Upper lobe of left lung (tissue), 4 donors: ENCODE measurements around the gene C3orf80.

Experiments used
- EP300 ChIP-seq, 4 donors: sonication (generic); formaldehyde crosslinking; IDR thresholded peaks; one replicate each; pipeline ENCODE4 v1.5.1; 2017; ENCODE audit warnings: antibody characterized with exemption in 4 of 4, control low read depth in 2 of 4
- POLR2A ChIP-seq, 4 donors: fragments of 450-650 bp; IDR thresholded peaks; one replicate each; pipeline ENCODE4 v1.5.1; 2016 to 2017; ENCODE audit warnings: antibody characterized with exemption in 4 of 4, mild to moderate bottlenecking in 2 of 4
- POLR2AphosphoS5 ChIP-seq, 2 donors: sonication (generic); formaldehyde crosslinking; IDR thresholded peaks; one replicate each; pipeline ENCODE4 v1.5.1; 2017; ENCODE audit warnings: antibody characterized with exemption in 2 of 2
- TF ChIP-seq, protein P1 (sequence below), 6 experiments: fragments of 450-650 bp in 4 of 6; fragments of 200-600 bp in 2 of 6; sonication (generic) in 2 of 6; IDR thresholded peaks; one replicate each; pipeline ENCODE4 v1.5.1; 2016 to 2019; ENCODE audit warnings: antibody characterized with exemption in 6 of 6

GRCh38 chr3:160221019-160221418 is 4.2 kb upstream of the C3orf80 start:
- TF ChIP-seq, protein P1, sequence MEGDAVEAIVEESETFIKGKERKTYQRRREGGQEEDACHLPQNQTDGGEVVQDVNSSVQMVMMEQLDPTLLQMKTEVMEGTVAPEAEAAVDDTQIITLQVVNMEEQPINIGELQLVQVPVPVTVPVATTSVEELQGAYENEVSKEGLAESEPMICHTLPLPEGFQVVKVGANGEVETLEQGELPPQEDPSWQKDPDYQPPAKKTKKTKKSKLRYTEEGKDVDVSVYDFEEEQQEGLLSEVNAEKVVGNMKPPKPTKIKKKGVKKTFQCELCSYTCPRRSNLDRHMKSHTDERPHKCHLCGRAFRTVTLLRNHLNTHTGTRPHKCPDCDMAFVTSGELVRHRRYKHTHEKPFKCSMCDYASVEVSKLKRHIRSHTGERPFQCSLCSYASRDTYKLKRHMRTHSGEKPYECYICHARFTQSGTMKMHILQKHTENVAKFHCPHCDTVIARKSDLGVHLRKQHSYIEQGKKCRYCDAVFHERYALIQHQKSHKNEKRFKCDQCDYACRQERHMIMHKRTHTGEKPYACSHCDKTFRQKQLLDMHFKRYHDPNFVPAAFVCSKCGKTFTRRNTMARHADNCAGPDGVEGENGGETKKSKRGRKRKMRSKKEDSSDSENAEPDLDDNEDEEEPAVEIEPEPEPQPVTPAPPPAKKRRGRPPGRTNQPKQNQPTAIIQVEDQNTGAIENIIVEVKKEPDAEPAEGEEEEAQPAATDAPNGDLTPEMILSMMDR (IDR thresholded peaks at IDR 0.05), result no peak
- TF ChIP-seq POLR2A (IDR thresholded peaks at IDR 0.05) (no peak), EP300 (IDR thresholded peaks at IDR 0.05) (no peak), POLR2AphosphoS5 (IDR thresholded peaks at IDR 0.05) (no peak)
